Activated CD4-positive, alpha-beta T cell treated with anti-CD3 and anti-CD28 coated beads for 36 hours (primary cell): ENCODE results near the gene ERBB4. TPM values are rescaled to one million over a fixed set of nuclear protein-coding genes. Genes with fewer than 3 reads are reported as not detected.

Experiments used
- ATAC-seq: fragments of 200-7000 bp; cut with Tn5 transposase; one replicate; pipeline ENCODE4 v1.10.0; 2021; ENCODE audit warnings: mild to moderate bottlenecking, moderate library complexity
- CTCF ChIA-PET: fragments of 350-600 bp; sonication (Branson Sonifier 250); formaldehyde crosslinking; loops from one replicate; lab custom pipeline; 2021; ENCODE audit warnings: antibody characterized with exemption; lab: Charles Lee
- POLR2A ChIA-PET: fragments of 350-600 bp; sonication (Branson Sonifier 250); formaldehyde crosslinking; loops from one replicate; lab custom pipeline; 2021; ENCODE audit warnings: antibody characterized with exemption, inconsistent platforms; lab: Charles Lee
- DNase-seq: peaks from one replicate; pipeline ENCODE4 v3.0.0-alpha.2; 2020
- H3K27ac Mint-ChIP-seq: one replicate; pipeline ENCODE4 v1.8.0; 2021; ENCODE audit warnings: mixed read lengths
- H3K27me3 Mint-ChIP-seq: one replicate; pipeline ENCODE4 v1.8.0; 2021; ENCODE audit warnings: mixed read lengths
- H3K36me3 Mint-ChIP-seq: one replicate; pipeline ENCODE4 v1.8.0; 2021; ENCODE audit warnings: low read depth, mixed read lengths
- H3K4me1 Mint-ChIP-seq: one replicate; pipeline ENCODE4 v1.8.0; 2021; ENCODE audit warnings: mixed read lengths
- H3K4me3 Mint-ChIP-seq: one replicate; pipeline ENCODE4 v1.8.0; 2021; ENCODE audit warnings: mild to moderate bottlenecking, moderate library complexity, mixed read lengths
- H3K9me3 Mint-ChIP-seq: one replicate; pipeline ENCODE4 v1.8.0; 2021; ENCODE audit warnings: low read depth, mixed read lengths
- intact Hi-C, 2 experiments: fragments of 100-400 bp; cut with DNase I in 1 of 2; cut with micrococcal nuclease in 1 of 2; formaldehyde crosslinking; loops; one replicate each; pipeline versions ENCODE4 v1.14.2 to v1.15.1; 2022 to 2024; cut with DNase I, micrococcal nuclease
- total RNA-seq, 2 experiments: library from RNA; stranded (reverse); gene quantifications; one replicate each; pipeline ENCODE4 v1.2.3, GENCODE V29; 2021

Gene ERBB4
- total RNA-seq, 2 experiments from 2014 or later, result not detected

DNA sequence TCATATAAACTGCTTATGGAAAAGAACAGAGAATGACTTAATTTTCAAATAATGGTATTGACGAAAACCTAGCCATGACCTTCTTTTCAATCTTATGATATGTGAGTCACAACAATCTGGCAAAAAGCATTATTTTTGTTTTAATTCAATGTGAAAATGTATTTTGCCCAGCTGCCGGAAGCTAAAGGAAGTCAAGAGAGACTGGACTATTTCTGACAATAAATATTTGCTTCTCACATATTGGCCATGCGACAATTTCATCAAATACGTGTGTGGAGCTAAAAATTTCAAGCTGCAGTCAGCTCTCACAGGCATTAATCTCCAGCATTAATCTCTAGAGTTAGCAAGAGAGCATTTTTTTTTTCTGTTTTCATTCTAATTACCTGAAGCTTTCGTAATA, 1101.2 kb downstream of the ERBB4 start:
- CTCF ChIA-PET, result interaction anchor here (0.8 kb wide), 1 partner anchor 18 kb away, joined by 4 read pairs; no protein-coding TSS in a partner anchor
- H3K27ac Mint-ChIP-seq, result no peak overlapping the region
- ATAC-seq, result no peak
- H3K27me3 Mint-ChIP-seq, result no peaks in the 10 kb centered on the region
- no peaks in the 10 kb centered on the region for H3K36me3 Mint-ChIP-seq
- H3K9me3 Mint-ChIP-seq, result no peaks in the 10 kb centered on the region
- POLR2A ChIA-PET, result no interaction called here
- no peaks in the 10 kb centered on the region for H3K4me1 Mint-ChIP-seq
- no peak overlapping the region for H3K4me3 Mint-ChIP-seq
- DNase-seq, result no peak
- intact Hi-C loops, result no loop called here

DNA sequence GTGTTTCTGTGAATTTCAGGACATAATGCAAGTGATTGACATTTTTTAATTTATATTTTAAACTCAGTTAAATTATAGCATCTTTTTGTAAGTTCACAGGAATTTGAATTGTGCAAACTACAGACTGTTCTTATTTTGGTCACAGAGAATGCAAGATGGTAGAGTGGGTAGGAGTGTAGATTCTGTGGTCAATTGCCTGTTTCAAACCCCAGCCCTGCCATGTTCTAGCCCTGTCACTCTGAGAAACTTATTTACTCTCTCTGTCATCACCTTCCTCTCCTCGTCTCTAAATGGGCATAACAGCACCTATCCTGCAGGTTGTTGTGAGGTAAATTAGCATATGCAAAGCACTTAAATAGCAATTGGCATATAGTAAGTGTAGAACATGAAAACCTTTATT, 1102.4 kb downstream of the ERBB4 start:
- ChIA-PET CTCF (no interaction called here), POLR2A (no interaction called here)
- Mint-ChIP-seq H3K9me3 (no peaks in the 10 kb centered on the region), H3K36me3 (no peaks in the 10 kb centered on the region), H3K4me1 (no peaks in the 10 kb centered on the region), H3K4me3 (no peak overlapping the region), H3K27ac (no peak overlapping the region), H3K27me3 (no peaks in the 10 kb centered on the region)
- DNase-seq, result no peak
- ATAC-seq, result no peak
- intact Hi-C loops, result no loop called here

DNA sequence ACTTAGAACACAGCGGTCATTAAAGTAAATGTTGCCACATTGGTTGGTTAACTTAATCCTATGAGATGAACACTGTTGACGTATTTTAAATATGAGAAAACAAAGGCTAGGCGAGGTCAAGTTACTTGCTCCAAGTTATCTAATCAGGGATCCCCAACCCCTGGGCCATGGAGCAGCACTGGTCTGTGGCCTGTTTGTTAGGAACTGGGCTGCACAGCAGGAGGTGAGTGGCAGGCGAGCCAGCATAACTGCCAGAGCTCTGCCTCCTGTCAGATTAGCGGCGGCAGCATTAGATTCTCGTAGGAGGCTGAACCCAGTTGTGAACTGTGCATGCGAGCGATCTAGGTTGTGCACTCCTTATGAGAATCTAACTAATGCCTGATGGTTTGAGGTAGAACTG, 1103.3 kb downstream of the ERBB4 start:
- no peak overlapping the region for H3K27ac Mint-ChIP-seq
- ChIA-PET POLR2A (no interaction called here), CTCF (interaction anchor here (0.8 kb wide), 1 partner anchor 29 kb away, joined by 3 read pairs; no protein-coding TSS in a partner anchor)
- intact Hi-C loops, result no loop called here
- H3K9me3 Mint-ChIP-seq, result no peaks in the 10 kb centered on the region
- no peak for DNase-seq
- no peak overlapping the region for H3K4me3 Mint-ChIP-seq
- H3K36me3 Mint-ChIP-seq, result no peaks in the 10 kb centered on the region
- no peaks in the 10 kb centered on the region for H3K4me1 Mint-ChIP-seq
- ATAC-seq, result no peak
- H3K27me3 Mint-ChIP-seq, result no peaks in the 10 kb centered on the region

DNA sequence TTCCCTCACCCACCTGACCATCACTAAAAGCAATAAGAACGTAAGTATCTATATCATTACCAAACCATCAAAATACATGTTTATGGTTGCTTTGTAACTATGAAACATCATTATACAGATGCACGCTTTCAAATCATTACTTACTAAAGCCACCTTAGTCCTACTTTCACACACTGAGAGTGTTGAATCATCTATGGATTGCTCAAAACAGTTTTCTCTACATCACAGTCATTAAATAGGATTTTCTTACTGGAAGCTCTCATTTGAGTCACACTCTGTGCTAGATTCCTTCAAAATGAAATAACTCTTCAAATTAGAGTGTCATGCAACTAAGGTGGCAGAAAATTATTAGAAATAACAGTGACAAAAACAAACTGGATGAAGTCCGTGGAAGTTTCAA, 1103.8 kb downstream of the ERBB4 start:
- no peaks in the 10 kb centered on the region for H3K27me3 Mint-ChIP-seq
- H3K4me1 Mint-ChIP-seq, result no peaks in the 10 kb centered on the region
- ATAC-seq, result no peak
- intact Hi-C loops, result no loop called here
- CTCF ChIA-PET, result interaction anchor here (0.8 kb wide), 1 partner anchor 28 kb away, joined by 3 read pairs; no protein-coding TSS in a partner anchor
- no peaks in the 10 kb centered on the region for H3K9me3 Mint-ChIP-seq
- DNase-seq, result no peak
- H3K36me3 Mint-ChIP-seq, result no peaks in the 10 kb centered on the region
- no peak overlapping the region for H3K4me3 Mint-ChIP-seq
- no peak overlapping the region for H3K27ac Mint-ChIP-seq
- POLR2A ChIA-PET, result no interaction called here

DNA sequence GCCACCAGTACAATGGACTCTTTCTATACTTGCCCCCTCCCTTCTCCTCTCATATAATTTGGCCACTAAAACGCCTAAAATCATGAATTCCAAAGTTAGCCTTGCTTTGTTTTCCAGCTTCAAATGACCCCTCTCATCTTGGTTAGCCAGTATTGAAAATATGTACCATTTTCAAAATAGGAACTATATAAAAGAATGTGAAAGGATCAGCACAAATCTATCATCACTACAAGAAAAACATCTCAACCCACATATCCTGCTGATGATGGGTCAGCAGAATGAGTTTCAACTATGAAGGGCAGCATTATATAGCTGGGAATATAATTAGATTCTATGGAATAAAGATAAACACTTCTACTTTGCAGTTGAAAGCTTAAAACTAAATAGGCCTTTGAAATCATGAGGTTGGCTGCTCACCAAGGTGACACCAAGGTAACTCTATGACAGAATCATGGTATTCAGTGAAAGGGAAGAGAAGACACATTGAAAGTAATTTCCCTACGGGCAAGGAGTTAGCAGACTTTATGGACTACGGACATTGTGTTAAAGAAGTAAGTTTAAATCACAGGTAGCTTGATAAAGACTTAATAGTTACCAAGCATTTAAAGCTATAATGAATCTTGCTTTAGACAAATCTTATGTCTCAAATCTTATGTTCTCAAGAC, 1109.2 kb downstream of the ERBB4 start:
- DNase-seq (no peak), ATAC-seq (no peak)
- no peaks in the 10 kb centered on the region for H3K9me3 Mint-ChIP-seq
- H3K27me3 Mint-ChIP-seq, result no peaks in the 10 kb centered on the region
- no peaks in the 10 kb centered on the region for H3K36me3 Mint-ChIP-seq
- ChIA-PET POLR2A (no interaction called here), CTCF (interaction anchor here (1.2 kb wide), 1 partner anchor 26 kb away, joined by 3 read pairs; no protein-coding TSS in a partner anchor)
- H3K27ac Mint-ChIP-seq, result no peak overlapping the region
- H3K4me1 Mint-ChIP-seq, result no peaks in the 10 kb centered on the region
- no peak overlapping the region for H3K4me3 Mint-ChIP-seq
- intact Hi-C loops, result no loop called here

DNA sequence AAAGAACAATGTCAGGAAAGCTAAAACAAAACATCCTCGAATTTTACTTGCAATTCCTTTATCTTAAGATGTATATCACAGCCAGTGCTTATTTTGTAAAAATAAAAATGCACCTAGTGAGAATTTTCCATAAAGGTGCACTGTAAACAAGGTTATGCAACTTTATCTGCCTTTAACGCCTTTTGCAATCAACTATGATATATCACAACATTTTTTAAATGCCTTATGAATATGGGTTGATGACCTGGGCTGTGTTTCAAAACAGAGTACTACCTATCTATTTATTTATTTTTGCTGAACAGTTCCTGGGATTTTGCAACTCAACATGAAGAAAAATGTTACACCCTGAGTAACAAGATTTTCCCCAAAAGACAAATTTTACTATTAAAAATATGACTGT, 1112.4 kb downstream of the ERBB4 start:
- ChIA-PET CTCF (interaction anchor here (1.3 kb wide), 1 partner anchor 29 kb away, joined by 4 read pairs; no protein-coding TSS in a partner anchor), POLR2A (no interaction called here)
- Mint-ChIP-seq H3K4me3 (no peak overlapping the region), H3K4me1 (no peaks in the 10 kb centered on the region), H3K36me3 (no peaks in the 10 kb centered on the region), H3K9me3 (no peaks in the 10 kb centered on the region), H3K27ac (no peak overlapping the region), H3K27me3 (no peaks in the 10 kb centered on the region)
- intact Hi-C loops, result no loop called here
- DNase-seq (no peak), ATAC-seq (no peak)

DNA sequence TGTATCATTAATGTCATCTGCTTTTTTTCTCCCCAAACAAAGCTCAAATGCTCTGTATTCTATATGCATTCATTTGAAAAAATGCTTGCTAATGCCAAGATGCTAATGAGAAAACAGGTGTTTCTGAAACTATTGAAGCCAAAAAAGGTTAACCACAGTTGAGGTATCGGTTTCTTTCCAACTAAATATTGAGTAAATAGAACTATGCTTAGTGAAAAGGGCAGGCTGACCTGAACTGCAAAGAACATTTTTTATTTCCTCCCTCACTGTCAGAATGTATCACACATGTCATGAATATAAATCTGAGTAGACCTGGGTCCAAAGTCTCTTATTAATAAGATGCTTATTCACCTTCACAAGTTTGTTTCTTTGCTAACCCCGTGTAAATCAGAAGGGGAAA, 1115.6 kb downstream of the ERBB4 start:
- H3K9me3 Mint-ChIP-seq, result no peaks in the 10 kb centered on the region
- intact Hi-C loops, result no loop called here
- H3K4me3 Mint-ChIP-seq, result no peak overlapping the region
- POLR2A ChIA-PET, result no interaction called here
- H3K36me3 Mint-ChIP-seq, result no peaks in the 10 kb centered on the region
- no peak for DNase-seq
- no peak overlapping the region for H3K27ac Mint-ChIP-seq
- H3K4me1 Mint-ChIP-seq, result no peaks in the 10 kb centered on the region
- H3K27me3 Mint-ChIP-seq, result no peaks in the 10 kb centered on the region
- CTCF ChIA-PET, result no interaction called here
- ATAC-seq, result no peak

DNA sequence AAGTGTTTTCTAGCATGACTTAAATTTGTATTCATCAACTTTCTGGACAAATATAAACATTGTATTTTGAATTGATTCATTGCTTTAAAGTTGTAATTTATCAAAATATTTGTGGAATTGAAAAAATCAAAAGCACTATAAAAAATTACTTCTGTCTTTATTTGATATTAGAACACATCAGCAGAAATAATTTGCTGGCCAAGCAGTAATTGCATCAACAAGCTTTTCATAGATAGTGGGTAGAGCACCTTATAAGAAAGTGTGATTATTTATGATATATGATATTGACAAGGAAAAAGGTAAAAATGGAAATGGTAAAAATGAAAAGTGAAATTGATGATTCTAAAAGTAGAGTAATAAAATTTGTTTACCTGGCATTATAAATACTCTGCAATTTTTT, 1121.1 kb downstream of the ERBB4 start:
- ChIA-PET POLR2A (no interaction called here), CTCF (no interaction called here)
- H3K27me3 Mint-ChIP-seq, result no peaks in the 10 kb centered on the region
- no peaks in the 10 kb centered on the region for H3K36me3 Mint-ChIP-seq
- no peaks in the 10 kb centered on the region for H3K9me3 Mint-ChIP-seq
- DNase-seq (no peak), ATAC-seq (no peak)
- H3K4me1 Mint-ChIP-seq, result no peaks in the 10 kb centered on the region
- intact Hi-C loops, result no loop called here
- H3K4me3 Mint-ChIP-seq, result no peak overlapping the region
- H3K27ac Mint-ChIP-seq, result no peak overlapping the region

DNA sequence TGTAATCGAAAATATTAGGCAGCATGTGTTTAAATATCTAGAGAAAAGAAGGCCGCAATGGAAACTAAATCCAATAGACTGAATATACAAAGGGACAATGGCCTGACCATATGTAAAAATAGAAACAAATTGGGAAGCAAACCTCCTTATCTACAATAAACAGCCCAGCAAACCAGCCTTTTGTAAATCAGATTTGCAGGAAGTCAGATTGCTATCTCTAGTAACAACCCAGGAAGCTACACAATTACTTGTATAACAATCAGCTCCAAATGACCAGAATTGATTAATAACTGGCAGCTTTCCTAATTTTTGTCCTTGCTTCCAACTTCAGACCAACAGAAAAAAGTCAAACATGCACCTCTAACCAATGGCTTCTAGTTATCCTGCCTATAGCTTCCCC, 1122.2 kb downstream of the ERBB4 start:
- CTCF ChIA-PET, result no interaction called here
- Mint-ChIP-seq H3K36me3 (no peaks in the 10 kb centered on the region), H3K4me3 (no peak overlapping the region), H3K4me1 (no peaks in the 10 kb centered on the region), H3K27me3 (no peaks in the 10 kb centered on the region), H3K27ac (no peak overlapping the region), H3K9me3 (no peaks in the 10 kb centered on the region)
- POLR2A ChIA-PET, result no interaction called here
- intact Hi-C loops, result no loop called here
- DNase-seq, result no peak
- ATAC-seq, result no peak

DNA sequence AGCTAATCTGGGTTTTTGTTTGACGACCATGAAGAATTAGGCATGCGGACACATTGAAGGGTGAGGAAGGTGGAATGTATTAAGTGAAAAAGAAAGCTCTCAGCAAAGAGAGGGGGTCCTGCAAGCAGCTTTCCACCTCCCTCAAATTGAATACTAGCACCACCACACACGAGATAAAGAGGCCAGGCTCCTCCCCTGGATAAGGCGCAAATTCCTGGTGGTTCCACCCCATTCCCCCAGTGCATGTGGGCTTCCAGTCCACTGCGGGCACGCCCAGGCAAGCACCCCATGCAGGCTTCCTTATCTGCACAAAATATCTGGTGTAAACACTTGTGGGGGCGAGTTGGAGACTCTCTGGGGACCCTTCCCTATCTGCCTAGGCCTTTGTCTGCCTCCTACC, 1124.9 kb downstream of the ERBB4 start:
- Mint-ChIP-seq H3K27ac (no peak overlapping the region), H3K27me3 (no peaks in the 10 kb centered on the region), H3K9me3 (no peaks in the 10 kb centered on the region), H3K36me3 (no peaks in the 10 kb centered on the region), H3K4me1 (no peaks in the 10 kb centered on the region), H3K4me3 (no peak overlapping the region)
- DNase-seq (no peak), ATAC-seq (no peak)
- CTCF ChIA-PET, result no interaction called here
- POLR2A ChIA-PET, result no interaction called here
- intact Hi-C loops, result no loop called here

DNA sequence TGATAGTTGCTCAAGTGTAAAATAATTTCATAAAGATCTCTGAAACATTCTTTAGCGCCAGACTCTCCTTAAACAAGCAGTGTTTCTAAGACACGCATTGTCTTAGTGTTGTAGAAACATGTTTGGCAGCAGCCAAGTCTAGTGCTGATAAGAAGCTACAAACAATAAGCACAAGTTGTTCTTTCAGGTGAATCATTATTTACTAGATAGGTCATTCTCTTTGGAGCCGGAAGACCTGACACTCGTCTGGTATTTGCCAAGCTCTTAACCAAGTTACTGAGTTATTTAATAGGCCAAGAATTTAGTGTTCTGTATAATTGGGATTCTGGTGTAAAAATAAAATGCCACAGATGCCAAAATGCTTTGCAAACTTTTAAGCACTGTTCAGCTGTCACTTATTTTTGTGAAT, 1130.1 kb downstream of the ERBB4 start:
- H3K4me3 Mint-ChIP-seq, result no peak overlapping the region
- ChIA-PET POLR2A (no interaction called here), CTCF (no interaction called here)
- no peaks in the 10 kb centered on the region for H3K9me3 Mint-ChIP-seq
- H3K27me3 Mint-ChIP-seq, result no peaks in the 10 kb centered on the region
- ATAC-seq (no peak), DNase-seq (no peak)
- no peaks in the 10 kb centered on the region for H3K4me1 Mint-ChIP-seq
- no peaks in the 10 kb centered on the region for H3K36me3 Mint-ChIP-seq
- H3K27ac Mint-ChIP-seq, result no peak overlapping the region
- intact Hi-C loops, result no loop called here

DNA sequence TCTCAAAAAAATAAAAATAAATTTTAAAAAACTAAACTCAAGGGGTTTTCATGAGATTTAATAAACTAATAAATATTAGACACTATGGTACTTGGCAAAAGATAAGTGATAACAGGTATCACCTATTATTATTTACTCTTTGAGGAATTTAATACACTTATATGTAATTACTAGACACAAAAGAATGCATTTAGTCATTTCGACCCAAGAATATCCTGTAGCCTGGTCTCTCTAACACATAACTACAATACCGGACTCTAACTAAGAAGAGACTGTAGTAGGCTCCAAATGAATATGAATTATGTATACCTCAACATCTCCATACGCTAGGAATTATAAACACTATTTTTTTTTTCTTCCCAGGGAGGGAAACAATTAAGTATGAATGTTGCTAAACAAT, 1131.5 kb downstream of the ERBB4 start:
- ChIA-PET POLR2A (no interaction called here), CTCF (interaction anchor here (0.7 to 1.1 kb wide), 2 partner anchors 28 to 95 kb away, joined by 3 to 5 read pairs; no protein-coding TSS in a partner anchor)
- Mint-ChIP-seq H3K4me1 (no peaks in the 10 kb centered on the region), H3K27ac (no peak overlapping the region), H3K4me3 (no peak overlapping the region), H3K27me3 (no peaks in the 10 kb centered on the region), H3K9me3 (no peaks in the 10 kb centered on the region), H3K36me3 (no peaks in the 10 kb centered on the region)
- intact Hi-C loops, result no loop called here
- ATAC-seq (no peak), DNase-seq (no peak)
